ENCODE results near the gene MACC1.

Gene MACC1

DNA sequence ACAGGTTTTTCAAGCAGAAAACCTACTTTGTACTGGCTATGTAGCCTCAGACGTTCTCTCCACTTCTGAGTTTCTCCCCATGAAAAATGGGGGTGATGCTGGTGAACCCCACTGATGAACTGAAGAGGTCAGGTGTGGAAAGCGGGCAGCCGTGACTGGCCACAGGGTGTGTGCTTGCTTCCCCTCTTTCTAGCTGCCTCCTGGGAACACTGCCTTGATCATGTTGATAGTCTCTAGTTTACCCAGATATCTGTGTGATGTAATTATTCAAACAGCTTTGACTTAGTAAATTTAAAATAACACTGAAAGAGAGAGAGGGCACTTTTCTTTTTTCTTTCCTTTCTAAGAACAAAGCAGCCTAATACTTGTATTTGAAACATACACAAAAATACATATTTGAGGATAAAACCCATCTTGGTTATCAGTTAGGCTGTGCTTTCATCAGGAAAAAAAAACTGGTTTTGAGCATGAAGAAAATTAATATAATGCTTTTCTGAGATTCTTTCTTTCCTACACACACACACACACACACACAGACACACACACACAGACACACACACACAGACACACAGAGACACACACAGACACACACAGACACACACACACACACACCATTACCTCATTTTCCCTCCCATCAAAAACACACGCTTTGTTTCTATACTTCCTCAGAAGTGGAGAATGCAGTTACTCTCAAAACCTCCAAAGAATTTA lies 76.7 kb downstream of the MACC1 start:
- no peak for TF ChIP-seq CTCF (IDR thresholded peaks at IDR 0.05; ENCODE audit: poor library complexity, severe bottlenecking)
- H3K4me1 ChIP-seq (ENCODE audit: insufficient read depth, poor library complexity, severe bottlenecking), result no peaks in the 10 kb centered on the region
- no peak for ATAC-seq (ENCODE audit: low read depth)

DNA sequence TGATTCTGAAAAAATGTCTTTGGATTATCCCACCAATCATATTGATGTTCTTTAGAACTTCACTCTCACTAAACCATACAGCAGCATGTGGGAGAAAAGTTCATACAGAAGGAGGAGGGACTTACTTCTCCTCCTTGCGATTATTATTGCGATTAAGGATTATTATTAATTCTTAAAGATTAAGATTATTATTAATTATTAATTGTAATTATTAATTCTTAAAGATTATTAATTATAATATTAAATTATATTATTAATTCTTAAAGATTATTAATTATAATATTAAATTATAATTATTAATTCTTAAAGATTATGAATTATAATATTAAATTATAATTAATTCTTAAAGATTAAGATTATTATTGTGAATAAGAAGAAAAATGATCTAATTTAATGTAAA lies 80.5 kb downstream of the MACC1 start:
- H3K4me1 ChIP-seq (ENCODE audit: insufficient read depth, poor library complexity, severe bottlenecking), result peaks cover 3% of the 10 kb centered on the region
- no peak for TF ChIP-seq CTCF (IDR thresholded peaks at IDR 0.05; ENCODE audit: poor library complexity, severe bottlenecking)
- no peak overlapping the region for H3K27ac ChIP-seq (ENCODE audit: poor library complexity, severe bottlenecking)
- DNase-seq (ENCODE audit: low spot score) (no peak), ATAC-seq (ENCODE audit: low read depth) (no peak)
- no peaks in the 10 kb centered on the region for H3K9me3 ChIP-seq (ENCODE audit: severe bottlenecking)
- H3K36me3 ChIP-seq (ENCODE audit: low read depth), result no peaks in the 10 kb centered on the region
- H3K4me3 ChIP-seq (ENCODE audit: severe bottlenecking), result no peak overlapping the region
- no peaks in the 10 kb centered on the region for H3K27me3 ChIP-seq (ENCODE audit: insufficient read depth, poor library complexity, severe bottlenecking)

More for the DNA sequence above, 76.7 kb downstream of the MACC1 start:
- Histone ChIP-seq H3K9me3 (ENCODE audit: severe bottlenecking) (no peaks in the 10 kb centered on the region), H3K27me3 (ENCODE audit: insufficient read depth, poor library complexity, severe bottlenecking) (no peaks in the 10 kb centered on the region), H3K36me3 (ENCODE audit: low read depth) (no peaks in the 10 kb centered on the region), H3K27ac (ENCODE audit: poor library complexity, severe bottlenecking) (no peak overlapping the region), H3K4me3 (ENCODE audit: severe bottlenecking) (no peak overlapping the region)
- DNase-seq (ENCODE audit: low spot score), result no peak

DNA sequence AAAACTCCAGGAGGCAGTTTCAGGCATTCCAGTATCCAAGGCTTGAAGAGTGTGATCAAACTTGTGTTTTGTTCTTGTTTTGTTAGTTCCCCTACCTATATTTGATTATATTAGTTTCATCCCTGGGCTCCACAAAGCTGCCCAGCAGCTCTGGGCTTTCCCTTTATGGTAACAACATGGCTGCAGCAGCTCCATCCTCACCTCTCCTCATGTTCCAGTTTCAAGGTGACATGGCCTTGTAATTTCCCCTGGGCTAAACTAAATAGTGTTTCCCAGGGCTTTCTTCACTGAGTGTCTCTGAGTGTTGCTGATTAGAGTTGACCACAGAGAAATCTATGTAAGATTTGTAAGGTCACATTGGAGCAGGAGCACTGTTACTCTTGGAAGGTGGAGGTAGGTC lies 83.4 kb downstream of the MACC1 start:
- TF ChIP-seq CTCF (IDR thresholded peaks at IDR 0.05; ENCODE audit: poor library complexity, severe bottlenecking), result no peak
- no peaks in the 10 kb centered on the region for H3K36me3 ChIP-seq (ENCODE audit: low read depth)
- ATAC-seq (ENCODE audit: low read depth) (no peak), DNase-seq (ENCODE audit: low spot score) (no peak)
- H3K4me1 ChIP-seq (ENCODE audit: insufficient read depth, poor library complexity, severe bottlenecking), result peaks cover 3% of the 10 kb centered on the region
- H3K4me3 ChIP-seq (ENCODE audit: severe bottlenecking), result no peak overlapping the region
- no peaks in the 10 kb centered on the region for H3K9me3 ChIP-seq (ENCODE audit: severe bottlenecking)
- H3K27ac ChIP-seq (ENCODE audit: poor library complexity, severe bottlenecking), result no peak overlapping the region
- no peaks in the 10 kb centered on the region for H3K27me3 ChIP-seq (ENCODE audit: insufficient read depth, poor library complexity, severe bottlenecking)

- no peaks in the 10 kb centered on the region for H3K27me3 ChIP-seq (ENCODE audit: insufficient read depth, poor library complexity, severe bottlenecking)
- H3K4me1 ChIP-seq (ENCODE audit: insufficient read depth, poor library complexity, severe bottlenecking), result peaks cover 3% of the 10 kb centered on the region
- no peak overlapping the region for H3K4me3 ChIP-seq (ENCODE audit: severe bottlenecking)
- DNase-seq (ENCODE audit: low spot score) (no peak), ATAC-seq (ENCODE audit: low read depth) (no peak)
- H3K27ac ChIP-seq (ENCODE audit: poor library complexity, severe bottlenecking), result no peak overlapping the region
- H3K36me3 ChIP-seq (ENCODE audit: low read depth), result no peaks in the 10 kb centered on the region
- no peak for TF ChIP-seq CTCF (IDR thresholded peaks at IDR 0.05; ENCODE audit: poor library complexity, severe bottlenecking)
- no peaks in the 10 kb centered on the region for H3K9me3 ChIP-seq (ENCODE audit: severe bottlenecking)
Observed at GRCh38 chr7:20132585-20132984, 84.6 kb downstream of the MACC1 start.

GRCh38 chr7:20131776-20132175 lies 85.4 kb downstream of the MACC1 start:
- no peak overlapping the region for H3K27ac ChIP-seq (ENCODE audit: poor library complexity, severe bottlenecking)
- DNase-seq (ENCODE audit: low spot score) (no peak), ATAC-seq (ENCODE audit: low read depth) (no peak)
- no peaks in the 10 kb centered on the region for H3K36me3 ChIP-seq (ENCODE audit: low read depth)
- no peaks in the 10 kb centered on the region for H3K27me3 ChIP-seq (ENCODE audit: insufficient read depth, poor library complexity, severe bottlenecking)
- H3K4me1 ChIP-seq (ENCODE audit: insufficient read depth, poor library complexity, severe bottlenecking), result peaks cover 3% of the 10 kb centered on the region
- no peaks in the 10 kb centered on the region for H3K9me3 ChIP-seq (ENCODE audit: severe bottlenecking)
- no peak for TF ChIP-seq CTCF (IDR thresholded peaks at IDR 0.05; ENCODE audit: poor library complexity, severe bottlenecking)
- no peak overlapping the region for H3K4me3 ChIP-seq (ENCODE audit: severe bottlenecking)

All from RWPE2 (cell line).